ENCODE results near the gene ST3GAL3.
A peak's percentile ranks its signal among the peaks of the same experiment; 100 is the strongest.
"Not testable (repeated sequence)": the region's sequence is repeated elsewhere in the genome, so short reads cannot be mapped to it uniquely, and the experiment has no call there.

ST3GAL3 gene

GRCh38 chr1:43711049-43711448 is 3.7 kb downstream of the ST3GAL3 start:
- H3K4me3 ChIP-seq (ENCODE audit: low read depth, low read length): no peak overlapping the region
- no peak for TF ChIP-seq POLR2A (IDR thresholded peaks at IDR 0.05; ENCODE audit: extremely low read depth, insufficient read length)
- TF ChIP-seq CTCF (IDR thresholded peaks at IDR 0.05; ENCODE audit: low read depth, low read length): no peak
- no peak for TF ChIP-seq MAX (IDR thresholded peaks at IDR 0.05; ENCODE audit: low read depth, low read length)
- TF ChIP-seq MYC (IDR thresholded peaks at IDR 0.05; ENCODE audit: low read depth, low read length): no peak
- peak; percentile 45 for DNase-seq (ENCODE audit: low read depth)

GRCh38 chr1:43711524-43712386 is 4.4 kb downstream of the ST3GAL3 start:
- H3K4me3 ChIP-seq (ENCODE audit: low read depth, low read length): no peak overlapping the region
- no peak for TF ChIP-seq MAX (IDR thresholded peaks at IDR 0.05; ENCODE audit: low read depth, low read length)
- TF ChIP-seq POLR2A (IDR thresholded peaks at IDR 0.05; ENCODE audit: extremely low read depth, insufficient read length): no peak
- TF ChIP-seq CTCF (IDR thresholded peaks at IDR 0.05; ENCODE audit: low read depth, low read length): no peak
- TF ChIP-seq MYC (IDR thresholded peaks at IDR 0.05; ENCODE audit: low read depth, low read length): no peak
- no peak for DNase-seq (ENCODE audit: low read depth)

- TF ChIP-seq POLR2A (IDR thresholded peaks at IDR 0.05; ENCODE audit: extremely low read depth, insufficient read length) (no peak), CTCF (IDR thresholded peaks at IDR 0.05; ENCODE audit: low read depth, low read length) (no peak), MYC (IDR thresholded peaks at IDR 0.05; ENCODE audit: low read depth, low read length) (no peak), MAX (IDR thresholded peaks at IDR 0.05; ENCODE audit: low read depth, low read length) (no peak)
- DNase-seq (ENCODE audit: low read depth): no peak
- no peak overlapping the region for H3K4me3 ChIP-seq (ENCODE audit: low read depth, low read length)
Measured at GRCh38 chr1:43716559-43717281, 9.4 kb downstream of the ST3GAL3 start.

GRCh38 chr1:43719063-43719462 is 11.7 kb downstream of the ST3GAL3 start:
- no peak overlapping the region for H3K4me3 ChIP-seq (ENCODE audit: low read depth, low read length)
- no peak for TF ChIP-seq POLR2A (IDR thresholded peaks at IDR 0.05; ENCODE audit: extremely low read depth, insufficient read length)
- no peak for TF ChIP-seq MAX (IDR thresholded peaks at IDR 0.05; ENCODE audit: low read depth, low read length)
- no peak for TF ChIP-seq MYC (IDR thresholded peaks at IDR 0.05; ENCODE audit: low read depth, low read length)
- no peak for TF ChIP-seq CTCF (IDR thresholded peaks at IDR 0.05; ENCODE audit: low read depth, low read length)
- no peak for DNase-seq (ENCODE audit: low read depth)

- not testable (repeated sequence) for DNase-seq (ENCODE audit: low read depth); H3K4me3 ChIP-seq (ENCODE audit: low read depth, low read length)
Measured at GRCh38 chr1:43719670-43720419, 12.5 kb downstream of the ST3GAL3 start.

- TF ChIP-seq CTCF (IDR thresholded peaks at IDR 0.05; ENCODE audit: low read depth, low read length) (no peak), MYC (IDR thresholded peaks at IDR 0.05; ENCODE audit: low read depth, low read length) (no peak)
- no peak for DNase-seq (ENCODE audit: low read depth)
- no peak overlapping the region for H3K4me3 ChIP-seq (ENCODE audit: low read depth, low read length)
Measured at GRCh38 chr1:43722810-43723209, 15.5 kb downstream of the ST3GAL3 start.

Data from NB4 (cell line).